ENCODE results near the gene TIMP3.
"Not testable (repeated sequence)": the region's sequence is repeated elsewhere in the genome, so short reads cannot be mapped to it uniquely, and the experiment has no call there.

Gene TIMP3

GRCh38 chr22:32855045-32855756 is 53.7 kb downstream of the TIMP3 start:
- DNase-seq (ENCODE audit: low read depth in 2 of 2), result no peak

- DNase-seq (ENCODE audit: low read depth in 2 of 2), result no peak
These were observed 56.7 kb downstream of the TIMP3 start for GRCh38 chr22:32858121-32858703.

GRCh38 chr22:32858957-32859356 is 57.5 kb downstream of the TIMP3 start:
- DNase-seq (ENCODE audit: low read depth in 2 of 2), result no peak

- DNase-seq (ENCODE audit: low read depth in 2 of 2), result no peak
These were observed 58.2 kb downstream of the TIMP3 start for GRCh38 chr22:32859743-32860142.

GRCh38 chr22:32861330-32861729 is 59.8 kb downstream of the TIMP3 start:
- DNase-seq (ENCODE audit: low read depth in 2 of 2), result no peak

GRCh38 chr22:32862083-32862482 is 60.6 kb downstream of the TIMP3 start:
- no peak for DNase-seq (ENCODE audit: low read depth in 2 of 2)

GRCh38 chr22:32862936-32863661 is 61.6 kb downstream of the TIMP3 start:
- no peak for DNase-seq (ENCODE audit: low read depth in 2 of 2)

- DNase-seq (ENCODE audit: low read depth in 2 of 2), result no peak
These were observed 62.5 kb downstream of the TIMP3 start for GRCh38 chr22:32864041-32864440.

GRCh38 chr22:32864596-32864995 is 63.1 kb downstream of the TIMP3 start:
- DNase-seq (ENCODE audit: low read depth in 2 of 2), result no peak

- no peak for DNase-seq (ENCODE audit: low read depth in 2 of 2)
These were observed 65.4 kb downstream of the TIMP3 start for GRCh38 chr22:32866953-32867352.

GRCh38 chr22:32868946-32869345 is 67.4 kb downstream of the TIMP3 start:
- DNase-seq (ENCODE audit: low read depth in 2 of 2), result no peak

GRCh38 chr22:32870474-32870873 is 69.0 kb downstream of the TIMP3 start:
- DNase-seq (ENCODE audit: low read depth in 2 of 2), result no peak

- not testable (repeated sequence) for DNase-seq (ENCODE audit: low read depth in 2 of 2)
These were observed 72.1 kb downstream of the TIMP3 start for GRCh38 chr22:32873604-32874003.

- no peak for DNase-seq (ENCODE audit: low read depth in 2 of 2)
These were observed 72.9 kb downstream of the TIMP3 start for GRCh38 chr22:32874385-32874784.

- no peak for DNase-seq (ENCODE audit: low read depth in 2 of 2)
These were observed 73.5 kb downstream of the TIMP3 start for GRCh38 chr22:32874976-32875375.

GRCh38 chr22:32876516-32876915 is 75.0 kb downstream of the TIMP3 start:
- no peak for DNase-seq (ENCODE audit: low read depth in 2 of 2)

- no peak for DNase-seq (ENCODE audit: low read depth in 2 of 2)
These were observed 75.7 kb downstream of the TIMP3 start for GRCh38 chr22:32877196-32877595.

GRCh38 chr22:32879550-32879949 is 78.0 kb downstream of the TIMP3 start:
- DNase-seq (ENCODE audit: low read depth in 2 of 2), result no peak

- no peak for DNase-seq (ENCODE audit: low read depth in 2 of 2)
These were observed 78.6 kb downstream of the TIMP3 start for GRCh38 chr22:32880061-32880460.

GRCh38 chr22:32880505-32880892 is 79.0 kb downstream of the TIMP3 start:
- no peak for DNase-seq (ENCODE audit: low read depth in 2 of 2)

GRCh38 chr22:32880893-32881596 is 79.5 kb downstream of the TIMP3 start:
- DNase-seq (ENCODE audit: low read depth in 2 of 2), result no peak

- DNase-seq (ENCODE audit: low read depth in 2 of 2), result no peak
These were observed 80.9 kb downstream of the TIMP3 start for GRCh38 chr22:32882360-32882755.
